Endodermal cell (in vitro differentiated cells): Measurements from ENCODE around the gene TTC39C. TPM values are rescaled to one million over a fixed set of nuclear protein-coding genes. Genes with fewer than 3 reads are reported as not detected.

Experiments used
- DNase-seq: peaks from one replicate; pipeline ENCODE4 v3.0.0-alpha.2; 2017
- H3K27ac ChIP-seq: 2 replicates; pipeline ENCODE4 v1.5.1; 2013; ENCODE audit warnings: mild to moderate bottlenecking, low read depth, low read length, moderate library complexity
- H3K27me3 ChIP-seq: 2 replicates; pipeline ENCODE4 v1.6.1; 2013; ENCODE audit warnings: mild to moderate bottlenecking, low read length, moderate library complexity; ENCODE audit not compliant: insufficient read depth, control insufficient read depth, poor library complexity, severe bottlenecking
- H3K36me3 ChIP-seq: 2 replicates; pipeline ENCODE4 v1.7.0; 2013; ENCODE audit warnings: mild to moderate bottlenecking, low read length, moderate library complexity; ENCODE audit not compliant: control insufficient read depth, insufficient read depth
- H3K4me1 ChIP-seq: one replicate; pipeline ENCODE4 v1.7.0; 2013; ENCODE audit warnings: low read length; ENCODE audit not compliant: control insufficient read depth, insufficient read depth
- H3K4me3 ChIP-seq: 2 replicates; pipeline ENCODE4 v1.5.1; 2013; ENCODE audit warnings: mild to moderate bottlenecking, low read length, moderate library complexity
- H3K9ac ChIP-seq: 2 replicates; pipeline ENCODE4 v1.6.1; 2013; ENCODE audit warnings: mild to moderate bottlenecking, low read length, moderate library complexity; ENCODE audit not compliant: poor library complexity, severe bottlenecking; ENCODE audit errors: extremely low read depth
- H3K9me3 ChIP-seq: 2 replicates; pipeline ENCODE4 v1.6.1; 2013; ENCODE audit warnings: mild to moderate bottlenecking, low read length, moderate library complexity; ENCODE audit not compliant: control insufficient read depth
- H3K27ac Mint-ChIP-seq: 2 replicates; pipeline ENCODE4 v1.8.0; 2020; ENCODE audit warnings: mixed read lengths
- H3K27me3 Mint-ChIP-seq: 2 replicates; pipeline ENCODE4 v1.8.0; 2021; ENCODE audit warnings: mild to moderate bottlenecking, mixed read lengths; ENCODE audit not compliant: insufficient read depth
- H3K36me3 Mint-ChIP-seq: 2 replicates; pipeline ENCODE4 v1.8.0; 2020; ENCODE audit warnings: low read depth, mixed read lengths
- H3K4me1 Mint-ChIP-seq: 2 replicates; pipeline ENCODE4 v1.8.0; 2020; ENCODE audit warnings: mixed read lengths
- H3K4me3 Mint-ChIP-seq: 2 replicates; pipeline ENCODE4 v1.8.0; 2020; ENCODE audit warnings: mild to moderate bottlenecking, moderate library complexity, mixed read lengths
- H3K9me3 Mint-ChIP-seq: 2 replicates; pipeline ENCODE4 v1.8.0; 2020; ENCODE audit warnings: mild to moderate bottlenecking, mixed read lengths
- WGBS, 2 experiments: methylation state at CpG; one replicate each; pipeline versions ENCODE4 v1.1.5 to v1.1.7; 2013; ENCODE audit warnings: missing lambda C conversion rate in 2 of 2, mixed read lengths in 1 of 2; ENCODE audit not compliant: insufficient coverage in 1 of 2, insufficient read length in 1 of 2; 5-methylcytosine and 5-hydroxymethylcytosine counted together
- total RNA-seq, 2 donors: library from RNA; stranded (reverse); fragmentation: NEBNext Ultra II Directional in 1 of 2; extraction: Animal tissue kit (Norgen Biotek cat#: 25700) in 1 of 2; gene quantifications; 2 replicates in 1 of 2; 3 replicates in 1 of 2; pipeline ENCODE4 v1.2.1, GENCODE V29; 2021
- TF ChIP-seq, protein P1 (sequence below): fragments of 200-600 bp; sonication (generic); conservative IDR thresholded peaks from 2 replicates; pipeline ENCODE4 v1.5.0; 2021; ENCODE audit warnings: antibody characterized with exemption, mild to moderate bottlenecking

TTC39C gene
- total RNA-seq, 2 donors from 2014 or later = 14.0 to 19.7 TPM

DNA sequence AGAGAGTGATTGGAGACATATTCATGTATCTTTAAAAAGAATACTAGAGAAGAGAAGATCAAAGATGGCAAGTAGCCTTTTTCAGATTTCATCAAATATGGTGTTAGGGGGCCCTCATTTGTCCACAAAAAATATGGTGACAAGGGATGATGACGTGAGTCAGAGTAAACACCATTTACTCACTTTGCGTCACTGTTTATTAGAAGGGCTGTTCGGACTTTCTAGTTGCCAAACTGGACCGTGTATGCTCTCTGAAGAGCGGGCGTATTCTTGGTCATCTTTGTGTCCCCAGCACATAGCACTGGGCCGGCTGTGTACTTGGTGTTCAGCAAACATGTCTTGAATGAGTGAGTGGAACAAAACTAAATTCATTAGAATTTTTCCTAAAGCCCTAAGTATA is 37.5 kb downstream of the TTC39C start:
- Histone ChIP-seq H3K27me3 (no peaks in the 10 kb centered on the region), H3K4me3 (no peak overlapping the region), H3K27ac (no peak overlapping the region), H3K4me1 (peaks cover 7% of the 10 kb centered on the region), H3K9me3 (no peaks in the 10 kb centered on the region), H3K36me3 (no peaks in the 10 kb centered on the region), H3K9ac (no peak overlapping the region)
- no peaks in the 10 kb centered on the region for H3K36me3 Mint-ChIP-seq
- H3K4me3 Mint-ChIP-seq = no peak overlapping the region
- WGBS, 2 experiments = 92 to 96% methylated on average over 4 to 7 of the region's 7 CpGs
- DNase-seq = no peak
- no peak overlapping the region for H3K27ac Mint-ChIP-seq
- TF ChIP-seq, protein P1, sequence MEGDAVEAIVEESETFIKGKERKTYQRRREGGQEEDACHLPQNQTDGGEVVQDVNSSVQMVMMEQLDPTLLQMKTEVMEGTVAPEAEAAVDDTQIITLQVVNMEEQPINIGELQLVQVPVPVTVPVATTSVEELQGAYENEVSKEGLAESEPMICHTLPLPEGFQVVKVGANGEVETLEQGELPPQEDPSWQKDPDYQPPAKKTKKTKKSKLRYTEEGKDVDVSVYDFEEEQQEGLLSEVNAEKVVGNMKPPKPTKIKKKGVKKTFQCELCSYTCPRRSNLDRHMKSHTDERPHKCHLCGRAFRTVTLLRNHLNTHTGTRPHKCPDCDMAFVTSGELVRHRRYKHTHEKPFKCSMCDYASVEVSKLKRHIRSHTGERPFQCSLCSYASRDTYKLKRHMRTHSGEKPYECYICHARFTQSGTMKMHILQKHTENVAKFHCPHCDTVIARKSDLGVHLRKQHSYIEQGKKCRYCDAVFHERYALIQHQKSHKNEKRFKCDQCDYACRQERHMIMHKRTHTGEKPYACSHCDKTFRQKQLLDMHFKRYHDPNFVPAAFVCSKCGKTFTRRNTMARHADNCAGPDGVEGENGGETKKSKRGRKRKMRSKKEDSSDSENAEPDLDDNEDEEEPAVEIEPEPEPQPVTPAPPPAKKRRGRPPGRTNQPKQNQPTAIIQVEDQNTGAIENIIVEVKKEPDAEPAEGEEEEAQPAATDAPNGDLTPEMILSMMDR = no peak
- peaks cover 20% of the 10 kb centered on the region for H3K4me1 Mint-ChIP-seq
- H3K9me3 Mint-ChIP-seq = no peaks in the 10 kb centered on the region
- no peaks in the 10 kb centered on the region for H3K27me3 Mint-ChIP-seq

DNA sequence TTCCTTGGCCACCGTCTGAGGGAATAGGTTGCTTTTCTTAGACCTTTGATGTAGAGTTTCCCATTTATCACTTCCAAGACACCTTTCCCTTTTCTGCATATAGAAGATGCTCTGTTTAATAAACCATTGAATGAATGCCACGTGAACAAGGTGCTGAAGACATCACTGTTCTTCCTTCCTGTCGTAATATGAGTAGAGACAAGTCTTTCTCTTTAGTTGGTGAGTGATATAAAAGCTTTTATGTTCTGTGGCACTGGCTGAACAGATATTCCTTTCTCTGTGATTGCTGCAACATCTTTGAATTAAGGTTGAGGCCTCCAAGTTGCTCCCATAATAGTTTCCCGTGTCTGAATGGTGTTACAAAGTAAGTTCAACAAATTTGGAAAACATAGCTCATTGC is 38.7 kb downstream of the TTC39C start:
- Mint-ChIP-seq H3K27ac (no peak overlapping the region), H3K9me3 (peaks cover 4% of the 10 kb centered on the region), H3K27me3 (no peaks in the 10 kb centered on the region), H3K4me1 (peaks cover 20% of the 10 kb centered on the region), H3K36me3 (no peaks in the 10 kb centered on the region), H3K4me3 (no peak overlapping the region)
- DNase-seq = no peak
- H3K9ac ChIP-seq = no peak overlapping the region
- H3K4me3 ChIP-seq = no peak overlapping the region
- H3K4me1 ChIP-seq = peaks cover 7% of the 10 kb centered on the region
- H3K9me3 ChIP-seq = no peaks in the 10 kb centered on the region
- WGBS, 2 experiments = 91 to 100% methylated on average over 2 to 4 of the region's 4 CpGs
- no peak overlapping the region for H3K27ac ChIP-seq
- TF ChIP-seq, protein P1 = no peak
- H3K27me3 ChIP-seq = no peaks in the 10 kb centered on the region
- no peaks in the 10 kb centered on the region for H3K36me3 ChIP-seq

DNA sequence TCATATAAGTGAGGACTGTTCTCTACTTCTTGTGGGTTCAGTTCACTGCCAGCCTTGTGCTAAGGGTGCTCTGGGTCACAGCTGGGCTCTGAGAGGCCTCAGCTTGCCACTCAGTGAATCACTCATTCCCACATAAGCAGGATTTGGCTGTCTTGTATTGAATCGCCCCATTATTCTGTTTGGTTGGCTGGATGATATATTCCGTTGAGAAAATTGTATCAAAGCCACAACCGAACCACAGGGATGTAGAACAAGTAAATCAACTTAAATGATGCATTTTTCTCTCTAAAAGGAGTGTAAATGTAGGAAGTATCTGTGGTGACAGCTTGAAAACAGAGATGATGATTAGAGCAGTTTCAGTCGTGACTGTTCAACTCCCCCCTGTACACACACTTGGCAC is 39.6 kb downstream of the TTC39C start:
- Histone ChIP-seq H3K4me1 (peaks cover 7% of the 10 kb centered on the region), H3K27ac (no peak overlapping the region), H3K27me3 (no peaks in the 10 kb centered on the region), H3K9me3 (no peaks in the 10 kb centered on the region), H3K36me3 (no peaks in the 10 kb centered on the region), H3K4me3 (no peak overlapping the region), H3K9ac (no peak overlapping the region)
- WGBS, 2 experiments = 94 to 95% methylated on average over 3 to 4 of the region's 4 CpGs
- TF ChIP-seq, protein P1 = no peak
- Mint-ChIP-seq H3K27ac (no peak overlapping the region), H3K27me3 (no peaks in the 10 kb centered on the region), H3K9me3 (peaks cover 4% of the 10 kb centered on the region), H3K36me3 (no peaks in the 10 kb centered on the region), H3K4me3 (no peak overlapping the region), H3K4me1 (peaks cover 20% of the 10 kb centered on the region)
- DNase-seq = no peak
